GM19438 (cell line): ENCODE data around the gene CHMP4B.

ENCODE experiments used
- ATAC-seq: cut with Tn5 transposase; IDR thresholded peaks from one replicate; pipeline ENCODE4 v1.9.1; 2021; ENCODE audit warnings: low read depth; ENCODE audit not compliant: unreplicated experiment

CHMP4B gene

DNA sequence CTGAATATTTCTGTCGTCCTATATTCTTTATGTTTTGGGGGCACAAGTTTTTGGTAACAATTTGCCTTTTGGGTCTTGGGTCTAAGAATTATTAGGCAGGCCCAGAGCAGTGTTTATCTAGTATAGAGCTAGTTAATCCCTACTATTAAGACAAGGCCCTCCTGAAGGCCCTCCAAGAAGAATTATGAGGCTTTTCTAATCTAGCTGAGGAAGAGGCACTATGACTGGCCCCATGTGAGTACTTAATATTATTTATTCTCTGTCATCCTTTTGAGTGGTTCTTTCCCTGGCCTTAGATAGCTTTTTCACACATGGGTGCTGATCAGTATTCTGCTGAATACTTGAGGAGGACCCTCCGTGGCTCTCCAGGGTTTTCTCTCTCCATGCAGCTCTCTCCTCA is 25.1 kb downstream of the CHMP4B start:
- no peak for ATAC-seq

DNA sequence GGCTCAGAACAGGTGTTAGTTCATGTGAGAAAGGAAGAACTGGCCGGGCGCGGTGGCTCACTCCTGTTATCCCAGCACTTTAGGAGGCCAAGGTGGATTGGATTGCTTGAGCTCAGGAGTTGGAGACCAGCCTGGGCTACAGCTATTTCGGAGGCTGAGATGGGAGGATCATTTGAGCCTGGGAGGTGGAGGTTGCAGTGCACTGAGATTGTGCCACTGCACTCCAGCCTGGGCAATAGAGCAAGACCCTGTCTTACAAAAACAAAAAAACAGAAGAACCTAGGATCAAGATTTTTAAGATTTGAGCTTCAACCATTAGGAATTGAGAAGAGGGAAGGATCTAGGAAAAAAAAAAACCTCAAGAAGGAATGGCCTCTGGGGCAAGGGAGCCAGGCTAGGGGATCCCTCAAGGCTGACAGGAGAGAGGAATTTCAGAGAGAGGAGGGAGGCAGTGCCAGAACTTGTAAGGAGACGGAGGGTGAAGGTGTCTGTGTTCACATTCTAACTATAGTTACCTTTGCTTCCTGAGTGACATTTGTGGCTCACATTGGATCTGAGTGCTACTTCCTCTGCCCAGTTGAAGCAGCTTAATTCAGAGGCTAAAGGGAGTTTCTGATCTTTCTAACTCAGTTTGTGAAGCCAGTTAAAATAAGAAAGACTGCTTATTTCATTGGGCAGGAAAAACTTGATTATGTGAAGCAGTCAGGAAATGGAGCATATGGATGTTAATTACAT is 26.1 kb downstream of the CHMP4B start:
- no peak for ATAC-seq

DNA sequence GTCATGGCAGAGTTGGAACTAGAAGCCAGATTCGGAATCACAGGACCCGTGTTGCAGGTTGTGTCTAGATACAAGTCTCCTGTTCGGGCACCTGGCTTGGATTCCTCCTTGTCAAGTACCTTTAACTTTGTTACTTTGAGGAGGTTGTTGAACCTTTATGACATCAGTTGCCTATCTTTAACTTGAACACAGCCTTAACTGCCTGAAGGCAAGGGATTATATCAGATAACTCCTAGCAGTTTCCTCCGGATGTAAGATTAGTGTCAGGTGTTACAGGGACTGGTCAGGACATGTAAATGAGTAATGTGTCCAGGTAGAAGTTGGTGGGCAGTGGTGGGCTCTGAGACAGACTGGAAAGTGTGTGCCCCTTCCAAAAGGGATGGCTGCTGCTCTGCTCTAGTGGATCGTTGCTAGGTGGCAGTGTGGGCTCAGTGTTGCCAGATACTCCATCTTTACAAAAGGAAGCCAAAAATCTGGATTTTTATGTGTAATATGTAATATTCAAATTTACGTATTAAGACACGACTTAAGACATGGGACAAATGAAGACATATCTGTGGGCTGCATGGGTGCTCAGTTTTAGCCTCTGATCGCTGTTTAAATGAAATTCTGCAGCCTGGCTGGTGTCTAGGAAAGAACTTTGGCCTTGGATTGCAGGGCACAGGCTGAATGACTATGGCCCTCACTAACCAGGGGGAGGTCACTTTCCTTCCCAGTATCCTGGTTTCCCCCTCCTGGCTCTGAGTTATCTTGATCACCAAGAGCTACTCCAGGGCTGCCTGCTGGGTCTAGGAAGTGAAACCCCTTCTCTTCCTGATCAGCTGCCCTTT is 27.1 kb downstream of the CHMP4B start:
- ATAC-seq = no peak

DNA sequence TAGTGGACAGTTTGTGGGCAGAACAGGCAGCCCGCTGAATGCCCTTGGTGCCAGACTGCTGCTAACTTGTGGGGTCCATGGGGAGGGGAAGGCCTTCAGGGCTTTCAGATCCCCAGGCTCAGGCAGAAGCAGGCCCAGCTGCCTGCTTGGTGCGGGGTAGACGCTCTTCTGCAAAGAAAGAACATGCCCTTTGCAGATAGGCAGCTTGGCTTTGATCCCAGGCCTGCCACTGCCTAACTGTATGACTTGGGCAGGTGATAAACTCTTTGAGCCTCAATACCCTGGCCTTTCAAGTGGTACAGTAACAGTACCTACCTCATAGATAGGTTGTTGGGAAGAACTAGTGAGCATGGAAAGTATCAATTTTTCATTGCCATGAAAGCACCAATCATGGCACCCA is 28.4 kb downstream of the CHMP4B start:
- ATAC-seq = no peak

DNA sequence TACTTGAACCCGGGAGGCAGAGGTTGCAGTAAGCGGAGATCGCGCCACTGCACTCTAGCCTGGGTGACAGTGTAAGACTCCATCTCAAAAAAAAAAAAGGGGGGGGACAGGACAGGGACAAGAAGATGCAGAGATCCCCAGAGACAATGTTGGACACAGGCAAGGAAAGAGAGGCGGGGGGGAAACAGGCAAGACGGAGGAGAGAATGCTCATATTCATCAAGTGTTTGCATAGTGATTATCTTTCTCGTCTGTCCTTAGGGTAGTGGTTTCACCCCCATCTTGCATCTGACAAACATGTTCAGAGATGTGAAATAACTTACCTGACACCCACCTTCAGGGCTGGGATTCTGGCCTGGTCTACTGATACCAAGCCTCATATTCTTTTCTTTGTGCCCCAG is 29.0 kb downstream of the CHMP4B start:
- ATAC-seq = no peak

DNA sequence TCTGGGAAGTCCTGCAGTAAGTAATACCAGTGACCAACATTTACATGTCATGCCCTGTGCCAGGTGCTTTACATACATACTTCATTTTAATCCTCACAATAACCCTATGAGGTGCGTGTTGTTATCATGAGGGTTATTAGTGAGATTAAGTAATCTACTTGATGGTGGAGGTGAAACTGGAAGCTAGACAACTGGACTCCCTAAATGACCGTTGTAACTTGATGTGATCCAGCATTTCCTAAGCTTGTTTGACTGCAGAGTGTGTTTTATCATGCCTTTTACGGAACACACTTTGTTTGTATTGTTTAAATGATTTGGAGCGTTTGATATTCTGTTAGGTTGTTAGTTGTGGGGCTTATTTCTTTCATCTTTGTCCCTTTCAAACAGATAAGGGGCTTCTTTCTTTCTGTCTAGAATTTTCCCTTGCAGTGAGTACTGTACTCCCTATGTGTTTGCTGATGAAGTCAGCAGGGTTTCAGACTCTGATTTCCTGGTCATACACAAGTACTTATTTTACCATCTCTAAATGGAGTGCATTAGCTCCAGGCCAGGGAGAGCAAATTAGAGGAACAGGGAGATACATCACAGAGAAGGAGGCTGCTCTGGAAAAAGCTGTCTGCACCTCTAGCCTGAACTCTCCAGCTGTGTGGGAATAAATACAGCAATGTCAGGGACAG is 29.7 kb downstream of the CHMP4B start:
- no peak for ATAC-seq

DNA sequence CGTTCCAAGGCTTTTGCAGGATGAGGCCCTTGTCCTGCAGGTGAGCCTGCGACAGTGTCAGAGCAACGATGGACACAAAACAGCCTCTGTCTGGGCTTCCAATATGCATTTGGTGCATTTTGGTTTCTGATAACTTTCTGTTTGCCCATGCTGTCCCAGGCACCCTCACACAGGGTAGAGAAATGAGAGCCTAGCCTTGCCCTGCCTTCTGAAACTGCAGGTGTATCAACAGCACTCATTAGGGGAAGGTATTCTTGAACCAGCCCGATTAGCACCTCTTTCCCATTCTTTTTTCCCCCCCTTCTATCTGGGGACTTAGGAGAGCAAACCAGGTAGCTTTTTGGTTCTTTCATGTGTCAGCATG is 30.3 kb downstream of the CHMP4B start:
- ATAC-seq = no peak

DNA sequence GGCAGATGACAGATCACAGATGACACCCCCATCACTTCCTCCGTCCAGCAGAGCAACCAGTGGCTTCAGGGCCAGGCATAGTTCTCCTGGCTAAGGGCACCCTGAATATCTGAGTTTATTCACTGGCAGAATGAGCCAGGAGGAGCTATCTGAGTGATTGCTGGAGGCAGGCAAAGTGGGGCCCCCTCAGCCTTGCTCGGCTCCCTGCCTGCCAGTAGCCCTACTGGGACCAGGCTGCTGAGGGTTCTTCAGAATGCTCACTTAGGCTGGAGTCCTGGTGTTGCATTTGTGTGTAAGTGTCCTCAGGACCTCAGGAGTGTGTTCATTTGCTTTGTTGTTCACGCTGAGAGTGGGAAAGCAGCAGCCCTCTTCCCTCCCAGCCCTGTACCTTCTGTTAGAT is 31.2 kb downstream of the CHMP4B start:
- ATAC-seq = no peak

DNA sequence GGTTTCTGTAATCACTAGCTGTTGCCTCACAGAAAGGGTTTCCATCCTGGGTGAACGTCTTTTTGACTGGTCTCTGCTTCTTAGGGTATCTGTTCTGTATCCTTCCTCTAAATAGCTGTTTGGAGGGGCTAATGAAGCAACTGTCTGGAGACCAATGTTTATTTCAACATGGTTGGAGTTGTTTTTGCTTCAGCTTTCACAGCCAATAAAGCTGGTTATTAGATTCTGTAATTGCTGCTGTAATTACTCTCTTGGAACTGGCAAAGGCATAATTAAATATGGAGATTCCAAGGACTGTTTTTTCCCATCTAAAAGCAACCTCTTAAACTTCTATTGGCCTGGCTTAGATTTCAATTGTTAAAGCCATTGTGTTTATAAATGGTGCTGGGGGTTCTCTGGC is 31.9 kb downstream of the CHMP4B start:
- ATAC-seq = no peak

DNA sequence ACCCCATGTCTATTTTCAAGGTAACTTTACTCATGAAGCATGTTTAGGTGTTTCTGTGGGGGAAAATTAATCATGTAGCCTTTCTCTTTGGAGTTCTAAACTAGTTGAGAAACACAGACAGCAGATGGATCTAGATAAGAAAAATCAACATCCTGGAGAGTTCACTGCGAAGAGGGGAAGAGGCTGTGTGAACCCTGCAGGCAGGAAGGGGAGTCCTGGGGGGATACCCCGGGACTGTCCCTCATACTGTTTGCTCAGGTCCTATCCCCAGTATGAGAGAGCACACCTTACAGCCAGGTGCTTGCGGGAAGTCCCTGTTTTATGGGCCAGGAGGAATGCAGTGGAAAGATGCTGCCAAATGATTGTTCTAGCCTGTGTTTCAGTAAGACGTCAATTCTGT is 32.7 kb downstream of the CHMP4B start:
- ATAC-seq = no peak

DNA sequence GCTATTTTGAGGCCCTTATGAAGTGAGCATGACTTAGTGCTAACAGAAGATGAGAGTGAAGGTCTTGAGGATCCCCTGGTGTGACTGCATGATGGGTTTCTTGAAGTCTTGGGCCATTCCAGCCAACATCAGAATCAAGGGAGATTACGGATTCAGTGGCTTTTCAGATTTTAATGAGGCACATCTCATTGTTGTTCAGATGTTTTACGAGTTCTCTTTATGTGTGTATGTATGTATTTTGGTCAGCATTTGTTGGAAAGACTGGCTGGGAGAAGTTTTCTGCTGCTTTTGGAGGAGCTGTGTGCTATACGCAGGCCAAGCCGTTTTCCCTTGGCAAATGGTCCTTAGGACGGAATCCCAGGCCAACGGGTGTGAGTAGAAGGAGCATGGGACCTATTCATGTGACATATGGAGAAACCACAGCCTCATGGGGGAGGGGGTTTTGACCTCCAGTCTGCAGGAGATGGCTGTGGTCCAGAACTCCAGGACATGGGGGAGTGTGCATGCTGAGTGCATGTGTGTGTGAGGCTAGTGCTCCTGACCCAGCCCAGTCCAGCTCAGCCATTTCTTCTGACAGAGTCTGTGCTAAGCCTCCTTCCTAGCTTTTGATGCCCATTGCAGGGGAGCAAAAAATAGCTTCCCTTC is 35.3 kb downstream of the CHMP4B start:
- ATAC-seq = no peak

DNA sequence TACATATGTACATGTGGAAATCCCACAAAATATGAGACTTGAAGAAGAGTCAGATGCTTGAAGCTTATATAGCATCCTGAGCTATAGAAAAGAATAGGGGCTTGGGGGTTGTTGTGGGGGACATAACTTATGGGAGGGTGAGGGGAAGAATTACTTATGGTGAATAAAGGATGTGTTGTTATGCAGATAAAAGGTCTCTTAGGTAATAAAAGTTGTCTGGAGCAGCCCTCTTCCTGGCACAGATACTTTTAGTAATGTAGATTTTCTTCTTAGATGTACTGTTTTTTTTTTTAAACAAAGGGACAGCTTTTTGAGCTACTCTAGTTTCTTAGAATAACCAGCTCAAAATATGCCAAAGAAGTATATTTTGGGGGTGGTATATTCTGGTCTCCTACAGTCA is 35.9 kb downstream of the CHMP4B start:
- no peak for ATAC-seq

DNA sequence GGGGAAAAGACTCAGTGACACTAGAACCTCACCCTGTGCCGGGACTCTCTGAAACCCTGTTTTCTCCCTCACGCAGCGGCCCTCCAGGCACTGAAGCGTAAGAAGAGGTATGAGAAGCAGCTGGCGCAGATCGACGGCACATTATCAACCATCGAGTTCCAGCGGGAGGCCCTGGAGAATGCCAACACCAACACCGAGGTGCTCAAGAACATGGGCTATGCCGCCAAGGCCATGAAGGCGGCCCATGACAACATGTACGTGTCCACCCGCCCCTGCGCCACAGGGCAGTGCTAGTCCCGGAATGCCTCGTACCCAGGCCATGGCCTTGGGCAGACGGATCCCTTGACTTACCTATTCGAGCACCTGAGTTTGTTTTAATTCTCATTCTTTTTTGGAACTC is 37.2 kb downstream of the CHMP4B start:
- no peak for ATAC-seq

DNA sequence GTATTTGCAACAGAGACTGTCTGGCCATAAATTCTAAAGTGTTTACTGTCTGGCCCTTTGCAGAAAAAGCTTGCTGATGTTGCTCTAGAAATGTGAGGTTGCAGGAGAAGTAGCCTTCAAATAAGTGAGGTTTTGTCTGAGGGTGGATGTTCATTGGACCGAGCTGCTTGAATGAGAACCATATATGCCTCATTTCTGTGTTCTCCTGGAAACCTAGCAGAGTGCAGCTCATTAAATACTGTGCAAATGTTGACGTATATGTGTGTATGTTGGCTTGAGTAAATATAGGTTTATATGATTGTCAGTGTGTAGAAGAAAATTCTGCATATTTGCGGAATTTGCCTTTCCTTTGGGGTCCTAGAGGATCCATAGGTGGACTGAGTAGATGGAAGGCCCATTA is 39.0 kb downstream of the CHMP4B start:
- ATAC-seq = no peak

DNA sequence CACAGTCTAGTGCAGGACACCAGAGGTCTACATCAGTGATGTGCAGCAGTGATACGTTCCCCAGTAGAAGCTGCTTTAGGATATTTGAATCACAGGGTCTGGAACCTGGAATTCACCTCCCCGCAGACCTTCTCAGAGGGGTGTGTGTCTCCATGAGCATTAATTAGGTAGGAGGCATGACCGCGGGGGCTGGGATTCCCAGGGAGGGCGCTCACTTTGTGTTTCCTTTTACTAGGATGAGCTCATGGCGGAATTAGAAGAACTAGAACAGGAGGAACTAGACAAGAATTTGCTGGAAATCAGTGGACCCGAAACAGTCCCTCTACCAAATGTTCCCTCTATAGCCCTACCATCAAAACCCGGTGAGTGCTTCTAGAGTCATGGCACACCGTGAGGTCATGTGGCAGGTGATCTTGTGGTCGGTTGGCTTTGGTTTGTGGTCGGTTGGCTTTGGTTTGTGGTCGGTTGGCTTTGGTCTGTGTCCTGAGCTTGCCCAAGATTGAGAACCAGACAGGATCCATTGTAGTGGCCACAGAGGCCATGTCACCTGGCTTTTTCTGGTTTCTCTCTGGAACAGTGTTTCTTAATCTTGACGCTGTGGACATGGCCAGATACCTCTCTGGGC is 40.8 kb downstream of the CHMP4B start:
- ATAC-seq = no peak

DNA sequence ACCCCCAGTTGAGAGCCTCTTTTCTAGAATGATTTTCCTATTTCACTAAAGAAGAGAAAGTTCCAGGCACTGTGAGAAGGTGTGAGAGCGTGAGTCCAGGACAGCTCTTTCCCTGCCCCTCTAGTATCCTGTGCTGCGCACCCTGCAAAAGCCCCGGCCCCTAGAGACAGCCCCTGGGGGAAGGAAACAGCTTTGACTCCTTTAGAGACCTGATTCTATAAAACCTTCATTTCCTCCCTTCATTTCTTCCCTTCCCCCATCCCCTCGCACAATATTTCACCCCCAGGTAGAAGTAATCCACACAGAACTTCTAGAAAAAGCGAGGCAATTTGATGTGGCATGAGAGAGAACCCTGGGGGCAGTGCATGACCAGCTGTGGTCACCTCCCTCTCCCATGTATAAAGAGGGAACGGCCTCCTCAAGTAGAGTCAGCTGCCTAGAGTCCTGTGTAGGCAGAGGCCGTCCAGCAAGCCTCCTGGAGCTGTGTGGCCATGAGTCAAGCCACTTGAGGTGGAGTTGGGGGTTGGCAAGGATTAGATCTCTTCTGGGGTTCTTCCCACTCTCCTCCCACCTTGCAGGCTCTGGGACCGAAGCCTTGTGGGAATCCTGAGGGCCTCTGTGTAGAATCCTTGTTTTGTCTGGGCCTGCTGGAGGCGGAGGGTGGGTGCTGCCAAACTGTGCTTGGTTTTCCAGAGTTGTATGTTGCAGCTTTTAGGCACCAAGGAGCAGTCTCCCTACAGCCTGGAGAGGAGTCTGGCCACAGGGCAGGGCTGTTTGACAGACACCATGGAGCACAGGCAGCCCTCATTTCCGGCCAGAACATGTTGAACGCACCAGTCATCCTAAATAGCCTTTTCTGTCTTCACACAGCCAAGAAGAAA is 41.7 kb downstream of the CHMP4B start:
- ATAC-seq = no peak

DNA sequence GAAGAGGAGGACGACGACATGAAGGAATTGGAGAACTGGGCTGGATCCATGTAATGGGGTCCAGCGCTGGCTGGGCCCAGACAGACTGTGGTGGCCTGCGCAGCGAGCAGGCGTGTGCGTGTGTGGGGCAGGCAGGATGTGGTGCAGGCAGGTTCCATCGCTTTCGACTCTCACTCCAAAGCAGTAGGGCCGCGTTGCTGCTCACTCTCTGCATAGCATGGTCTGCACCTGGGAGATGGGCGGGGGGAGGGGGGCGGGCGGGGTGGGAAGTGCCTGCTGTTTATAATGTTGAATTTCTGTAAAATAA is 42.3 kb downstream of the CHMP4B start:
- no peak for ATAC-seq

DNA sequence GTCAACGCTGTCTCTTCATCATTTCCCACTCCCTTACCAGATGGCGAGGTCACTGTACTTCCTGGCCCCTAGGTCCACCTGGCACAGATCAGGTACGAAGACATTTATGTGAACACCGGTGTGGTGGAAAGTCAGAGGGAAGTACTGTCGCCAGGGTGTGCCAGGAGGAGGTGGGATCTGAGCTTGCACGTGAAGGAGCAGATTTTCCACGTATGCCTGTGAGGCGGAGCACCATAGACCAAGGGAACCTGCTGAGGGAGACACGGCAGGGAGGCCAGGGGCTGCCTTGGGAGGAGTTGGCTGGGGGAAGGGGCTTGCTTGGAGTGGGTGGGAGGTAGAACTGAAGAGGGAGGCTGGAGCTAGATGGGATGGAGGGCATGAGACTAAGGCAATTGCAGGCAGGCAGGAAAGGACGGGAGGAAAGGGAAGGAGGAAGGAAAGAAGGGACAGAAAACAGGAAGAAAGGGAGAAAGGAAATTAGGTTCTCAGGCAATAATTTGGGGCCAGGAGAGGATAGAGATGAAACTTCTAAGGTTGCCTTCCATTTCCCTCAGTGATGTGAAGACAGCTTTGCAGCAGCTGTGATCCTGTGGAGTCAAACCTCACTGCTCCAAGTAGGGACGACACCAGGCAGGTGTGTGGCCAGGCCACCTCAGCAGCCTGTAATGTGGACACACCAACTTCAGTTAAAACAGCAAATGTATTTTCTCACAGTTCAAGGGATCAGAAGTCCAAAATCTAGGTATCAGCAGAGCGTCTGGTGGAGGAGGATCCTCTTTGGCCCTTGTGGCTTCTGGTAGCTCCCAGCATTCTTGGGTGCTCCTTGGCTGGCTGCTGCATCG is 46.8 kb downstream of the CHMP4B start:
- no peak for ATAC-seq

DNA sequence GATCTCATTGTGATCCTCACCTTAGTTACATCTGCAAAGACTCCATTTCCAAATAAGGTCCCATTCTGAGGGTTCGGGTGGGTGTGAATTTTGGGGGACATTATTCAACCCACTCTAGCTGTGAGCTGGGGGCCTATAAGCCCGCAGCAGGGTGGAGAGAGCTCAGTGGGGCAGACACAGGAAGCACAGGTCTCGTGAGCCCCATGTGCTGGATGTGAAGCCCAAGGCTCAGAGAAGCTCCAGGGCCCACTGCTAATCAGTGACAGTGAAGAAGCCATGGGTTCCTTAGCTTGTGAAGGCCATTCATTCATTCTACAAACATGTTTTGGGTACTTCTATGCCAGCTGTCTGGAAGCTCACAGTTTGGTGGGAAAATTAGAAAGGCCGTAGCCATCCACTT is 47.5 kb downstream of the CHMP4B start:
- no peak for ATAC-seq
